Body of pancreas (tissue), 4 donors: ENCODE data around the gene PIK3AP1. TPM values are rescaled to one million over a fixed set of nuclear protein-coding genes. Genes with fewer than 3 reads are reported as not detected.

ENCODE experiments used
- ATAC-seq: fragments of 150-250 bp; one replicate; pipeline ENCODE4 v1.9.1; 2016
- DNase-seq, 4 donors: peaks; one replicate each; pipeline ENCODE4 v3.0.0-alpha.2; 2019
- H3K27ac ChIP-seq, 4 donors: fragments of 200-600 bp; sonication (generic); 1 replicate in 3 of 4; 2 replicates in 1 of 4; pipeline versions ENCODE4 v1.5.1 to v1.6.1; 2016 to 2019; ENCODE audit warnings: mild to moderate bottlenecking in 1 of 4, mixed read lengths in 1 of 4, moderate library complexity in 1 of 4
- H3K27me3 ChIP-seq, 2 donors: fragments of 200-600 bp; sonication (generic); one replicate each; pipeline ENCODE4 v1.6.0; 2016; ENCODE audit warnings: mild to moderate bottlenecking in 1 of 2
- H3K36me3 ChIP-seq, 2 donors: fragments of 200-600 bp; sonication (generic); replicated peaks in 1 of 2; 2 replicates each; pipeline ENCODE4 v1.5.1; 2016; ENCODE audit warnings: low read depth in 2 of 2; ENCODE audit not compliant: insufficient read depth in 1 of 2
- H3K4me1 ChIP-seq: fragments of 200-600 bp; sonication (generic); one replicate; pipeline ENCODE4 v1.6.0; 2016
- H3K4me3 ChIP-seq, 2 donors: fragments of 200-600 bp; sonication (generic); 1 replicate in 1 of 2; 2 replicates in 1 of 2; pipeline ENCODE4 v1.5.1; 2016 to 2019
- H3K9me3 ChIP-seq, 3 donors: fragments of 200-600 bp; sonication (generic); 1 replicate in 2 of 3; 2 replicates in 1 of 3; pipeline ENCODE4 v1.5.1; 2016
- POLR2A ChIP-seq, 3 donors: fragments of 450-650 bp; IDR thresholded peaks; one replicate each; pipeline ENCODE4 v1.6.1; 2016; ENCODE audit warnings: antibody characterized with exemption in 3 of 3, mild to moderate bottlenecking in 2 of 3
- WGBS, 2 donors: methylation state at CpG; one replicate each; pipeline ENCODE4 v1.1.5; 2017; 5-methylcytosine and 5-hydroxymethylcytosine counted together
- intact Hi-C: fragments of 100-400 bp; cut with DNase I; formaldehyde crosslinking; loops from one replicate; pipeline ENCODE4 v1.15.1; 2023
- total RNA-seq, 2 donors: library from RNA; depleted of rRNA; stranded (reverse); fragments of >200 nt; gene quantifications; one replicate each; pipeline ENCODE4 v1.1.0, GENCODE V29; 2016
- TF ChIP-seq, protein P1 (sequence below), 7 experiments: fragments of 450-650 bp in 4 of 7; fragments of 200-600 bp in 3 of 7; sonication (generic) in 3 of 7; IDR thresholded peaks; one replicate each; pipeline ENCODE4 v1.5.1; 2016 to 2019; ENCODE audit warnings: antibody characterized with exemption in 7 of 7

Gene PIK3AP1
- total RNA-seq, 2 donors from 2014 or later: 28.0 to 37.2 TPM

- no peak for TF ChIP-seq POLR2A (IDR thresholded peaks at IDR 0.05)
- TF ChIP-seq, protein P1, sequence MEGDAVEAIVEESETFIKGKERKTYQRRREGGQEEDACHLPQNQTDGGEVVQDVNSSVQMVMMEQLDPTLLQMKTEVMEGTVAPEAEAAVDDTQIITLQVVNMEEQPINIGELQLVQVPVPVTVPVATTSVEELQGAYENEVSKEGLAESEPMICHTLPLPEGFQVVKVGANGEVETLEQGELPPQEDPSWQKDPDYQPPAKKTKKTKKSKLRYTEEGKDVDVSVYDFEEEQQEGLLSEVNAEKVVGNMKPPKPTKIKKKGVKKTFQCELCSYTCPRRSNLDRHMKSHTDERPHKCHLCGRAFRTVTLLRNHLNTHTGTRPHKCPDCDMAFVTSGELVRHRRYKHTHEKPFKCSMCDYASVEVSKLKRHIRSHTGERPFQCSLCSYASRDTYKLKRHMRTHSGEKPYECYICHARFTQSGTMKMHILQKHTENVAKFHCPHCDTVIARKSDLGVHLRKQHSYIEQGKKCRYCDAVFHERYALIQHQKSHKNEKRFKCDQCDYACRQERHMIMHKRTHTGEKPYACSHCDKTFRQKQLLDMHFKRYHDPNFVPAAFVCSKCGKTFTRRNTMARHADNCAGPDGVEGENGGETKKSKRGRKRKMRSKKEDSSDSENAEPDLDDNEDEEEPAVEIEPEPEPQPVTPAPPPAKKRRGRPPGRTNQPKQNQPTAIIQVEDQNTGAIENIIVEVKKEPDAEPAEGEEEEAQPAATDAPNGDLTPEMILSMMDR (IDR thresholded peaks at IDR 0.05): no peak
- no peak for ATAC-seq
- Histone ChIP-seq H3K4me1 (peaks cover 7% of the 10 kb centered on the region), H3K9me3 (no peaks in the 10 kb centered on the region), H3K27ac (no peak overlapping the region), H3K4me3 (no peak overlapping the region), H3K27me3 (no peaks in the 10 kb centered on the region), H3K36me3 (no peaks in the 10 kb centered on the region)
- DNase-seq: no peak
- 96 to 97% methylated on average over 7 of the region's 7 CpGs for WGBS, 2 donors
- intact Hi-C loops: no loop called here
Observed at GRCh38 chr10:96686514-96686913, 33.8 kb downstream of the PIK3AP1 start.

- ATAC-seq: no peak
- intact Hi-C loops: no loop called here
- no peak for DNase-seq
- 60 to 71% methylated on average over 2 to 3 of the region's 3 CpGs for WGBS, 2 donors
- no peak overlapping the region for H3K27ac ChIP-seq
- no peaks in the 10 kb centered on the region for H3K27me3 ChIP-seq
- H3K9me3 ChIP-seq: no peaks in the 10 kb centered on the region
- no peaks in the 10 kb centered on the region for H3K36me3 ChIP-seq
- TF ChIP-seq, protein P1 (IDR thresholded peaks at IDR 0.05): no peak
- no peak for TF ChIP-seq POLR2A (IDR thresholded peaks at IDR 0.05)
- H3K4me3 ChIP-seq: no peak overlapping the region
- peaks cover 18% of the 10 kb centered on the region for H3K4me1 ChIP-seq
Observed at GRCh38 chr10:96685306-96685705, 35.0 kb downstream of the PIK3AP1 start.

DNA sequence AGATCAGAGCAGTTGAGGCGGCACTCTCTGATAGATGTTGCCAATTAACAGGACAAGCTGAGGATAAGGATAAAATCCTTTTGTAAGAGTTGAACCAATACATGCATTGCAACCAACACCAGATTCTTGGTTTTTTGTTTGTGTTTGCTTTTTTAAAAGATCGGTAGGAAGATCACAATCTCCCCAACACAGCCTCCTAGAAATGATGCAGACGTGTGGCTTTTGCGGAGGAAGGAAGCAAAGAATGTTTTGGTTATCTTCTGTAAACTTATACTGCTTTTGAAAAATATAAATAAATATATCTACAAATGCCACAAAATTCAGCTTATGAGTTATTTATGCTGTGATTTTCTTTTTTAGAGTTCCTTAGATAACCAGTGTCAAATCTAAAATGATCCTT lies 35.5 kb downstream of the PIK3AP1 start:
- TF ChIP-seq, protein P1 (IDR thresholded peaks at IDR 0.05): no peak
- TF ChIP-seq POLR2A (IDR thresholded peaks at IDR 0.05): no peak
- H3K9me3 ChIP-seq: no peaks in the 10 kb centered on the region
- H3K27ac ChIP-seq: peak overlapping the region in 1 of 4 donors; percentile 15
- DNase-seq: no peak
- intact Hi-C loops: no loop called here
- H3K36me3 ChIP-seq: no peaks in the 10 kb centered on the region
- ATAC-seq: no peak
- H3K4me1 ChIP-seq: peaks cover 22% of the 10 kb centered on the region
- no peak overlapping the region for H3K4me3 ChIP-seq
- no peaks in the 10 kb centered on the region for H3K27me3 ChIP-seq
- 79 to 84% methylated on average over 4 of the region's 4 CpGs for WGBS, 2 donors

GRCh38 chr10:96683710-96684109 lies 36.6 kb downstream of the PIK3AP1 start:
- no peak overlapping the region for H3K4me3 ChIP-seq
- intact Hi-C loops: no loop called here
- H3K36me3 ChIP-seq: no peaks in the 10 kb centered on the region
- ATAC-seq: no peak
- no peak for DNase-seq
- peaks cover 25% of the 10 kb centered on the region for H3K4me1 ChIP-seq
- no peaks in the 10 kb centered on the region for H3K9me3 ChIP-seq
- peak overlapping the region in 1 of 4 donors; percentile 50 for H3K27ac ChIP-seq
- H3K27me3 ChIP-seq: no peaks in the 10 kb centered on the region
- TF ChIP-seq, protein P1 (IDR thresholded peaks at IDR 0.05): no peak
- no peak for TF ChIP-seq POLR2A (IDR thresholded peaks at IDR 0.05)
- 89% methylated on average over 2 of the region's 2 CpGs for WGBS, 2 donors

- no peak for DNase-seq
- peak; percentile 62 for ATAC-seq
- H3K9me3 ChIP-seq: no peaks in the 10 kb centered on the region
- 68 to 71% methylated on average over 2 of the region's 2 CpGs for WGBS, 2 donors
- H3K4me3 ChIP-seq: no peak overlapping the region
- H3K27me3 ChIP-seq: no peaks in the 10 kb centered on the region
- TF ChIP-seq, protein P1 (IDR thresholded peaks at IDR 0.05): no peak
- no peak for TF ChIP-seq POLR2A (IDR thresholded peaks at IDR 0.05)
- peaks cover 30% of the 10 kb centered on the region for H3K4me1 ChIP-seq
- peak overlapping the region in 1 of 4 donors; percentile 50 for H3K27ac ChIP-seq
- intact Hi-C loops: no loop called here
- no peaks in the 10 kb centered on the region for H3K36me3 ChIP-seq
Observed at GRCh38 chr10:96683065-96683464, 37.2 kb downstream of the PIK3AP1 start.
